ENCODE measurements around the gene TET1.
"Not testable (repeated sequence)": the region's sequence is repeated elsewhere in the genome, so short reads cannot be mapped to it uniquely, and the experiment has no call there.

Gene TET1

DNA sequence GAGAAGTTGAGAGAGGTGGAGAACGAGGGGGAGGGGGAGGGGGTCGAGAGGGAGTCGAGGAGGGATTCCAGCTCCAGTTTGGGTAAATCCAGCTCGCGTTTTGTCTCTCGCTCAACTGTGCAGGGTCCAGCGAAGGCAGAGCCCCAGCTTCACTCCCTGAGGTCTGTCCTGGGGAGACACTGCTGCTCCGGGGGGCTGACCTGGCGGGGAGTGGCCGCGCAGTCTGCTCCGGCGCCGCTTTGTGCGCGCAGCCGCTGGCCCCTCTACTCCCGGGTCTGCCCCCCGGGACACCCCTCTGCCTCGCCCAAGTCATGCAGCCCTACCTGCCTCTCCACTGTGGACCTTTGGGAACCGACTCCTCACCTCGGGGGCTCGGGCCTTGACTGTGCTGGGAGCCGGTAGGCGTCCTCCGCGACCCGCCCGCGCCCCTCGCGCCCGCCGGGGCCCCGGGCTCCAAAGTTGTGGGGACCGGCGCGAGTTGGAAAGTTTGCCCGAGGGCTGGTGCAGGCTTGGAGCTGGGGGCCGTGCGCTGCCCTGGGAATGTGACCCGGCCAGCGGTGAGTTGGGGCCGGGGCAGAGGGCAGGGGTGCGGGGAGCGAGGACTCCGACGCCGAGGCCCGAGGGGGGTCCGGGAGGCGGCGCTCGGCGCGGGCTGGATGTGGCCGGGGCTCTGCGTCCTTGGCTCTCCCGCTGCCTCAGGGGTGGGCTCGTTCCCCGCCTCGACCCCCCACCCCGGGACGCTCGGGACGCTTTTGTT lies at the start of gene TET1:
Gene TET1, plus strand, starts transcription at position 152 of the 757 bp plus-strand sequence. CDS start 12,002 bp downstream, outside the sequence.
- DNase-seq (ENCODE audit: low spot score), result peak; percentile 26

DNA sequence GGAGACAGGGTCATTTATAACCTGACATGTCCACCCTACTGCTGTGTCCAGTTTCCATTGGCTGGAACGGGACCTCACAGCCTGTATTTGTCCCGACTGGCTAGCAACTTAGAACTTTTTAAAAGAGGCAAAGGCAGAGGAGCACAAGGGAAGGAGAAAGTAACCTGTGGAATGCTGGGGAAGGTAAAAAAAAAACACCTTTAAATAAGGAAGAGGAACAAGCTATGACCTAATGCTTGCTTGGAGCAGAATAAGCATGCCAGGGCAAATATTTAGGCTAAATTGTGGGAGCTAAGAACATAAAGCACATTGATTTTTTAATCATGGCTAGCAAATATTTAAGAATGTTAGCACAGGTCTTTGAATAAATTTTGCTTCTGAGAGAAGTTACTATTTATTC lies 43.9 kb upstream of the TET1 start:
- not testable (repeated sequence) for DNase-seq (ENCODE audit: low spot score)

DNA sequence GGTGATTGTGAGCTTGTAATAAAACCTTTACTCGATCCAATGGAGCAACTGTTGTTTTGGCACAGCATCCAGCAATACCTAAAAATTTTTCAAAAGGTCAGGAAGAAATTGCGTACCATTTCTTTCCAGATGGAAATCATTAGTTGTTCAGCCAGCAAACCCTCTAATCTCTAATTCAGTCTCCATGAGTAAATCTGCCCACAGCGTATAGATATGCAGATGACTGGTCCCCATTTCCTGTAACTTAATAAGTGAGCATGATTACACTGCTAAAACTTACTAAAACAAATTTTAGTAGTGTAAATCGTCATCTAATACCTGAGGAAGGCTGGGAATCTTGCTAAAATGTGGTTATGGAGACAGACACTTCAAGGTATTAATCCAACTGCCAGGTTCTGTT lies 43.4 kb upstream of the TET1 start:
- DNase-seq (ENCODE audit: low spot score), result no peak

DNA sequence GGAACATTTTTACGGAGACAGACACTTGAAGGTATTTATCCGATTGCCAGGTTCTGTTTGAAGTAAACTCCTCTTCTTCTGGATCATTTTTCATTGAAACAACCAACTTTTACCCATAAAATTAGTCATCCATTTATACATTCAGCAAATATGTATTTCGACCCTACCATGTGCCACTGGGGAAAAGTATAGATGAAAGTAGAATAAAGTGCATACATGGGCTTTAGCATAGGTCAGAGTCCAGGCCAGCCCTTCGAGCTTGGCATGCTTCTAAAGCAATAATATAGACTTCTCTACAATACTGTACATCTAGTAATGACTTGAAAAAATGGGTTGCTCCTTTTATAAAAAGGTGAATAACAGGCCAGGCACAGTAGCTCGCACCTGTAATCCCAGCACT lies 42.9 kb upstream of the TET1 start:
- DNase-seq (ENCODE audit: low spot score), result no peak

DNA sequence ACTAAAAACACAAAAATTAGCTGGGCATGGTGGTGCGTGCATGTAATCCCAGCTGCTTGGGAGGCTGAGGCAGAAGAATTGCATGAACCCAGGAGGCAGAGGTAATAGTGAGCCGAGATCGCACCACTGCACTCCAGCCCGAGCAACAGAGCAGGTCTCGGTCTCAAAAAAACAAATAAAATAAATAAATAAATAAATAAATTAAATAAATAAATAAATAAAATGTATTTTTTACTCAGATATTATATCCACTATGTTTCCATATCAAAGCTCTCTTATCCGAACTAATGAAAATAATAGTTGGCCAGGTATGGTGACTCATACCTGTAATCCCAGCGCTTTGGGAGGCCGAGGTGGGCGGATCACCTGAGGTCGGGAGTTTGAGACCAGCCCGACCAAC lies 41.5 kb upstream of the TET1 start:
- not testable (repeated sequence) for DNase-seq (ENCODE audit: low spot score)

DNA sequence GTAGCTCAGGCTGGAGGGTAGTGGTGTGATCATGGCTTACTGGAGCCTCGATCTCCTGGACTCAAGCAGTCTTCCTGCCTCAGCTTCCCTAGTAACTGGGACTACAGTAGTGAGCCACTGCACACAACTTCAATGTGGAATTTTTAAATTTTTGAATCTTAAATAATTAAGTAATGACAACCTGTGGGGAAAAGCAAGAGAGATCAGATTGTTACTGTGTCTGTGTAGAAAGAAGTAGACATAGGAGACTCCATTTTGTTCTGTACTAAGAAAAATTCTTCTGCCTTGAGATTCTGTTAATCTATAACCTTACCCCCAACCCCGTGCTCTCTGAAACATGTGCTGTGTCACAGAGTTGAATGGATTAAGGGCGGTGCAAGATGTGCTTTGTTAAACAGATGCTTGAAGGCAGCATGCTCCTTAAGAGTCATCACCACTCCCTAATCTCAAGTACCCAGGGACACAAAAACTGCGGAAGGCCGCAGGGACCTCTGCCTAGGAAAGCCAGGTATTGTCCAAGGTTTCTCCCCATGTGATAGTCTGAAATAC lies 34.6 kb upstream of the TET1 start:
- DNase-seq (ENCODE audit: low spot score), result not testable (repeated sequence)

DNA sequence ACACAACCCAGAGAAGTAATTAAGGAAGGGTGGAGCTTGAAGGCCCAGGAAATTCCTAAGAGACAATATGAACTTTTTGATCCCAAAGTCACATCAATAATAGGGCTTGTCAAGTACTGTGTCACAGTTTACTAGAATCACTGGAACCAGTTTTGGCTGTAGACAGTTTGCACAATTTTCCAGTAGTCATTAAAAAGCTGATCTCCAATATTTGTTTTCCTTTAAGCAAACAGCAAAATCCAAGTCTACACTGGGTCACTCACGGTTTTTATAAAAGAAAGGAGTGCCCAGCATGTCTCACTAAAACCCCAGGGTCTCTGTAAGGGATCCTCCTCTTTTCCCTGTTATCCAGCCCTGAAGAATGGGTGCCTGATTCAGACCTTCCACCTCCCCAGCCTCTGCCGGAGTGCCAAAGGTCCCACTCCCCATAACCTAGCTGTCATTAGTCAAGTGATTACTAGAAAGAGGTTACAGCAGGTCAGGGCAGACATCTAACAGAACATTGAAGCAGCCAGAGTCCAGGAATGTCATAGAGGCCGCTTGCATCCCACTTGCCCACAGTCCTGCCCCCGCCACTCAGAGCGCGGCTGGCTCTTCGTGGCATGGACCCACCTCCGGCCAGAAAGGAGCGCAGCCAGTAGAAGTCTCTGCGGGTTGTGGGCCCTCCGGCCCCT lies 33.4 kb upstream of the TET1 start:
- no peak for DNase-seq (ENCODE audit: low spot score)

DNA sequence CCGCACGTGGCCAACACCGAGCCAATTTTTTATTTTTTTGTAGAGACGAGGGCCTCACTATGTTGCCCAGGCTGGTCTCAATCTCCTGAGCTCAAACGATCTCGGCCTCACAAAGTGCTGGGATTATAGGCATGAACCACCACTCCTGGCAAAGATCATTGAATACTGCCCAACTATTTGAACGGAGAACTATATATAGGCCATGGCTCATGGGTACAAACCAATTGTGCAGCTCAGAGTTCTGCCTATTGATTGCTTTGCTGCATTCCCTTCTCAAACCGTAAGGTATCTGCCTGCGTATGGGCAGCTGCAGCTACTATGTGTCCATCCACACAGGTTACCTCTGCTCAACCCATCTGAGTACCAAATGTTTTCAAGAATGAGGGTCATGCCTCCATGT lies 23.2 kb upstream of the TET1 start:
- DNase-seq (ENCODE audit: low spot score), result no peak

DNA sequence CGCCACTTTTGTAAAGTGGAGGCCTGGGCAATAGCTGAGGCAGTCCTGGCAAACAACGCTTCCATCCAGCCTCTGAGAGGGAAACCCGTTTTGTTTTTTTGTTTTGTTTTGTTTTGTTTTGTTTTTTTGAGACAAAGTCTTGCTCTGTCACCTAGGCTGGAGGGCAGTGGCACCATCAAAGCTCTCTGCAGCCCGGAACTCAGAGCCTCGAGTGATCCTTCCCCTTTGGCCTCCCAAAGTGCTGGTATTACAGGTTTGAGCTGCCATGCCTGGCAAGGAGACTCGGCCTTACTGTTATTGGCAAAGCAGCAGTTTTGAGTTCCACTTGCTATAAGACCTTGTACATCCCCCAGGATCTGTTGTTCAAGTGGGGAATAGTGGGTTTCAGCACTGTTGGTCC lies 22.3 kb upstream of the TET1 start:
- no peak for DNase-seq (ENCODE audit: low spot score)

DNA sequence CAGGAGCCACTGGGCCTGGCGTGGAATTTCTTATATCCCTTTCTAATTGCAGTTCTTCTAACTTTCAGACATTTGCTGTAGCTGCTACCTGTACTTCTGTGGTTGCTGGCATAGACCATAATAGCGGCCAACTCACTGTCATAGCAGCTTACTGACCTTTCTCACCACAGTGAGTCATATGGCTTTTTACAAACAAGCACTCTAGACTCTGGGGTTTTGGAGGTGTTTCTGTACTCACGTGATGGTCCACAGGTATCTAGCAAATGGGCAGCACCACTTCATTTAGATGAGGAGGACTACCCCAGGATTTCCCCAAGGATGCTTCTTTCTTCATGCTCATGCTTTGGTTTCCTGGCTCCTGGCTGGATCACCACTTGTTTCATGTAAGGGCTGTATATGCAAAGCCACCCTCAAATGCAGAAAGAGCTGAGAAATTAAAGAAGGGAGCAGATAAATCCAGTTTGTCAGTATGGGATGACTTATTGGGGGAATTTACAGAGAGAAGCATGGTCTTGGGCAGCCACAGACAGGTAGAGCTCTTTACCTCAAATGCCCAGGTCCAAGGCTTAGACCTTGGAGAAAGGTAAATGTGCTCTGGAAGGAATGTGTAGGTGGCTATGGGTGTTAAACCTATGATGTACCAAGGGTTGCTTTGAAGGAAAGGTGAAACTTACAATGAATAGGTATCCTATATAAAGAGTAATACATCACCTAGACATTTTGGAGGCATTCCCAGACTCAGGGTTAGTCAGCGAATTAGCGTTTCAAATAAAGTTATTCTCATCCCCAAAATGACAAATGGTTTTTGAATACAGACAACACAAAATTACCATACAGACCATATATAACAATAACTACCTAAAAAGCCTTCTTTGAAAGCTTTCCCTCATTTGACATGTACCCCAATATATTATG lies 16.9 kb upstream of the TET1 start:
- peak; percentile 29 for DNase-seq (ENCODE audit: low spot score)

DNA sequence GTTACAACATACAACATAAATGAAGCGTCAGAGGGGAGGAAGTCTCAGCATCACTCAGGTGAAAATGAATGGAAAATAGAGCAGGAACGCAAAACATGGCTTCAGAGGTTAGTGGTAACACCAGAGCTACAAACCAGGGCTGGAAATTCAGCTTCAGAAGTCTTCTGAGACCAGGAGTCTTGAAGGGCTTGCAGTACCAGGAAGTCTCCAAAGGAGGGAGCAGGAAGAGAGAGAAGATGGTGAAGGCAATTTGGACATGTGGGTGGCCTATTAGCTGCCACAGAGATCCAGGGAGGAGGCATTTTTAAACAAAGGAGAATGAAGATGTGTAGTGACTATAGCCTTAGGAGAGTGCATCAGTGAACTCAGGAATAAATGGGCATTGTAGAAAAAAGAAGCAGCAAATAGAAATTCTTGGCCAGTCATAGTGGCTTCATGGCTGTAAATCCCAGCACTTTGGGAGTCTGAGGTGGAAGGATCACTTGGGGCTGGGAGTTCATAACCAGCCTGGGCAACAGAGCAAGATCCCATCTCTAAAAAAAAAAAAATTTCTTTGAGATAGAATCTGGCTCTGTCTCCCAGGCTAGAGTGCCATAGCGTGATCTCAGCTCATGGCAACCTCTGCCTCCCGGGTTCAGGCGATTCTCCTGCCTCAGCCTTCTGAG lies 9.3 kb upstream of the TET1 start:
- DNase-seq (ENCODE audit: low spot score), result peak; percentile 47

DNA sequence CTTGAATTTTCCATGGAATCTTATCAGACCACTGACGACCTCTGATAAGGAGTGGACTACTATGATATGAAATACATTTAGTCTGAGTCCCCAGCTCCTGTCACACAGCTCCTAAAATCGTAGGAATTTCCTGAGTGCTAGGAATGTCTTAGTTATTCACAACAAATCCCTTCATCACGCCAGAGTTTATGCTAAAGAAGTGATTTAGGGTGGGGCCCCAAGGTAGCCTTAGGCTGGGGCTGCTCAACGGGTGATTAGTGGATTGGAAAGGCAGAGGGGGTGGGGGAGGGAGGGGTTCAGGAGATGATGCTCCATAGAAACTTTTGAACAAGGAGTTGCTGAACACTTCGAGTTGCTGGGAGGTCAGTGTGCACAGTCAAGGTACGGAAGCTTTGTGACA lies 7.0 kb upstream of the TET1 start:
- DNase-seq (ENCODE audit: low spot score), result no peak

DNA sequence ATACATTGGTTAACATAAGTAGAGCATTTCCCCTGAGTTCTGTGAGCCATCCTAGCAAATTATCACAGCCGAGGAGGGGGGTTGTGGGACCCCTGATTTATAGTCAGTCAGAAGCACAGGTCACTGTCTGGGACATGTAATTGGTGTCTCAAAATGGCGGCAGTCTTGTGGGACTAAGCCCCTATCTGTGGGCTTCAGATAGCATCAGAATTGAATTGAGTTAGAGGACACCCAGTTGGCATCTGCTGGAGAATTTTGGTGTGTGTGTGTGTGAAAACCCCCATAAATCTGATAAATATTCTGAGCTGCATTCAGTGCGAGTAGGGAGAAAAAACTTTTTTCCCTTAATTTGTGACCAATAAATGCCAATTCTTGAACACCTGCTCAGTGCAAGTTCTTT lies 6.5 kb upstream of the TET1 start:
- DNase-seq (ENCODE audit: low spot score), result no peak

DNA sequence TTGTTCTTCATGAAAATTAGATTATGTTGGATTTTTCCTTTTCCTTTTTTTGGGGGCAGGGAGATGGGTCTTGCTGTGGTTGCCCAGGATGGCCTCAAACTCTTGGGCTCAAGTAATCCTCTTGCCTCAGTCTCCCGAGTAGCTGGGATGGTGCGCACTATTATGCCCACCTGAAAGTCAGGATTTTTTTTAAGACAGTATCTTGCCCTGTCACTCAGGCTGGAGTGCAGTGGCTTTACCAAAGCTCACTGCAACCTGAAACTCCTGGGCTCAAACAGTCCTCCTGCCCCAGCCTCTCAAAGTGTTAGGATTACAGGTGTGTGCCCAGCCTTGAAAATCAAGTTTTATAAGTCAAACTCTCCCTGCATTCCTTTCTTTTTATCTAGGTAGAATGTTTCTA lies 1.7 kb upstream of the TET1 start:
- no peak for DNase-seq (ENCODE audit: low spot score)

DNA sequence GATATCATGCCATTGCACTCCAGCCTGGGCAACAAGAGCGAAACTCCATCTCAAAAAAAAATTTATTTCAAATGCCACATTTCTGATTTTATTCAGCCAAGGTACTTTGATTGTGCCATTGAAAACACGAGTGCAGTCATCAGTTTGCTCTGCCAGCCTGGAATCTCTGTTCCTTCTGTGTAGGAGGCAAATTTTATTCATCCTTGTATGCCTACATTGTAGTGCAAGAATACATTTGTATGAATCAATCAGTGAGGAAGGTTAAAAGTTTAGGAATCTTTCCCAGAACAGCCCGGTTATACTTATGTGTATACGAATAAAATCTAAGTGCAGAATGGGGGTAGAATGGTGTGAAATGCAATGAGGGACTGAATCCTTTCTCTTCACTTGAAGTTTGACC lies 886 bp upstream of the TET1 start:
- no peak for DNase-seq (ENCODE audit: low spot score)

DNA sequence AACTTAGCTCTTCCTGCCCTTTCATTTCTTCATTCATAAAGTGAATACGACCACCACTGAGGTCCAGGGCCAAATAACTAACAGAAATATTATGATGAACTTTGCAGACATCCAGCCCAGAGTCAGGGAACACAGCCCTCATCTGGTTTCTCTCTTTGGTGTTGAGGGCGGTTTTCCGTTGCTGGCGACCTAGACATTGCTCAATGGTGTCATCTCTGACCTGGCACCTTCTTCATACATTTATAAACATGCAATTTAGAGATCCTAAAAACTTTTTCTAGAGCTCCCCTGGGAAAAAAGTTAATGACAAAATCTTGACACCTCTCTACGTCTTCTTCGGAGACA lies 324 bp upstream of the TET1 start:
- DNase-seq (ENCODE audit: low spot score), result no peak

DNA sequence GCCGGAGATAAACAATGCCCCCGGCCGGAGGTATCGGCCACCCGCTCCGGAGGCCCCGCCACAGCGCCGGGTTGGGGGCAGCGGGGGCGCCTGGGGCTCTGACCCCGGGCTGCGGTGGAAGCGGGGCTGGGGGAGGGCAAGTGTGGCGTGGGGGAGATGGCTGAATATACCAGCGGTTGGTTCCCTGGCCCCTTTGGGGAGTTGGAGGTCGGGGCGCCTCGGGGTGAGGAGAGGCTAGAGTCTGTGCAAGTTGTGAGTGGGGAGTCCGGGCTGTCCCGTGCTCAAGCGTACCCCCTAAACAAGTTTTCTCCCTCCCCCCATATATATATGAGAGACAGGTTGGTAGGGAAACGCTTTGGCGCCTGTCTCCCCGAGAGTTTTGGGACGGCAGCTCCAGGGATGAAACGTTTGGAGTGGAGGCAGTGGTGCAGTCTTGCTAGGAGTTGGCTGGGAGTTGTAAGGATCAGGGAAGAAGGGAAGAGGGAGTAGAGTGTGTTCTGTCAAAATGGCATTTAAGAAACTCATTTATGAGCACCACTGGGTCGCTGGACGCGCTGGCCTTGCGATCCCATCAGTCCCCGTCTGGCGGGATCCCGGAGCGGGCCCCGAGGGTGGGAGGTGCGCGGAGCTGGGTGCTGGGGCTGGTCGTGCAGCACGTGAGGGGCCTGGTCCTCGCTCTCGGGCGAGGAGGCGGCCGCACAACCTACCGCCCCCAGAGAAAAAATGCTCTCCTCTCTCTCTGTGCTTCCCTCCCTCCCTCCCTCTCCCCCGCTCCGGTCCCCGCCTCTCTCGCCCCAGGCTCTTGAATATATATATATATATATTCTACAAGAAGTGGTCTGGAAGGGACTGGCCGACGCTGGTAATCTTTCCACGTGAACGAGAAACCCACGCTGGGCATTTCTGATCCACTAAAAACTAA lies 1.1 kb downstream of the TET1 start:
- DNase-seq (ENCODE audit: low spot score), result no peak

DNA sequence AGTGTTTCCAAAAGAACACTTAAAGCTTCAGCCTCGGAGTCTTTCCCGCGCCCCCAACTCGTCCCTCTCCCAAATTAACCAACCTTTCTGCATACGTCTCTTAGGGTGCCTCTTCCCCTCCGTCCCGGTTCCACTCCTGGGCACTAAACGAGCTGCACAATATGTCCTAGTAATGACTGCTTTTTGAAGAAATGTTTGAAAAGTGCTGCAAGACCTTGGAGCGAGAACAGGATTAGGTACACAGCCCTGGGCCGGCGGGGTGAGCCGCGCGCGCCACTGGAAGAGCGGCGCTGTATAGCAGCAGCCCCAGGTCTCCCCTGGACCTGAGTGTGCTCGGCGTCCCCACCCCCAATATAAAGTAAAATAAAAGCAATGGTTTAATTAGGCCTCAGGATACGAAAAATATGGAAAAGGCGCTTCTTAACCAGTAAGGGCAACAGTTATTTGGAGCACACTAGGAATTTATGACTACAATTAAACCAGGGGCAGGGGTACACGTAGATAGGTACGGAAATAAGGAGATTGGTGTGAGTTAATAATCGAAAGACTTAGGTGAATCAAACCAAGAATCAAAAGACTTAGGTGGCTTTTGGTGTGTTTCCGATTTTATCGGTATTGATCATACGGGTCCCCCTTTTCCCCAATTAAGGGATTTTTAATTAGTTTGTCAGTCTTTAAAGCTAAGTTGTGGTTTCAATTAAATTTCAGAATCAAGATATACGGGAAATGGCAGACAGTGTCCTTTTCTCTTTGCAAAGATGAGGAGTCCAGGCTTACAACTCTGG lies 1.9 kb downstream of the TET1 start:
- DNase-seq (ENCODE audit: low spot score), result no peak

DNA sequence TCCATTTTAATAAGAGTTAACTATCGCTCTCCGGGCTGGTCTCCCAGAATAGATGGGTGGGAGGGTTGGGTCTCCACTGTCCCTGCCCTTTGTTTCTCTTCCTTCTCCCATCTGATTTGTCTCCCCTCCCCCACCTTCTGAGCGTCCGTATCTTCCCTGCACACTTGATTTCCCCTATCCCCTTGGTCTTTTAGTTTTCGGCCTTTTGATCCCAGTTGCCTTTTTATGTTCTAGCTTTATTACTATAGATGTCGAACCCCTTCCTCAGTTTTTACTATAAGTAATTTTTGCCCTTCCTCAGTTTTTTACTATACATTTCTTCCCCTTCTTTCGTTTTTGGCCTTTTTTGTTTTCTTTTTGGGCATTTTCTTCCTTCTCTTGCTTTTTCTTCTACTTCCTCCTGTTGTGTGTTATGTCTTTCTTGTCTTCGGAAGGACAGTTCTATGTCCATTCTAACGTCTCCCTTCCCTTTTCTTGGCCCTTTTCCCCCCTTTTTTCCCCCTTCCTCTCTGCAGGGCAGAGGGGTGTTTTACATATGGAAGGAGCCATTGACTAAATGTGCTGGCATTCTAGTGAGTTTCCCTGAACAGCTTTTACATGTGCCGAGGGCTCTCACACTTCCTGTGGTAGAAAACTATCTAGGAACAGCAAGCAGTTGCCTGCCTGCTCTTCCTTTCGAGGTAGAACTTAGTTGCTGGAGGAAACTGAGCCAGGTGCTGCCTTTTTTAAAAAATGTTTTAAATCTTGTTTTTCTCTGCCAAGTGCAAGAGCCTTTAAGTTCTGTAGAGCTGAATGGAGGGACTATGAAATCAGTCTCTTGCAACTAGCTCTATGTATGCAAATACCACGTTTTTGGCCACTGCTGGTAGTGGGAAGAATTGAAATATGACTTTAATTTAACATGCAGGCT lies 2.8 kb downstream of the TET1 start:
- no peak for DNase-seq (ENCODE audit: low spot score)

Measured in LoVo (cell line).